ENCODE measurements around the gene HBM.
"Not testable (repeated sequence)": the region's sequence is repeated elsewhere in the genome, so short reads cannot be mapped to it uniquely, and the experiment has no call there.

- TF ChIP-seq POLR2AphosphoS5, POLR2A (IDR thresholded peaks at IDR 0.05): not testable (repeated sequence)
Observed at GRCh38 chr16:173928-174769, 8.4 kb downstream of the HBM start.

Measured in gastroesophageal sphincter (tissue), 2 donors.